Fibroblast of villous mesenchyme (primary cell): ENCODE measurements around the gene INO80D. TPM values are rescaled to one million over a fixed set of nuclear protein-coding genes. Genes with fewer than 3 reads are reported as not detected.
"Not testable (repeated sequence)": the region's sequence is repeated elsewhere in the genome, so short reads cannot be mapped to it uniquely, and the experiment has no call there.

Experiments used
- DNase-seq: peaks from one replicate; pipeline ENCODE4 v3.0.0-alpha.2; 2010; ENCODE audit warnings: low read depth
- H3K4me3 ChIP-seq: 2 replicates; pipeline ENCODE4 v1.5.1; 2011; ENCODE audit warnings: low read depth, mild to moderate bottlenecking, low read length
- CTCF ChIP-seq: IDR thresholded peaks from 2 replicates; pipeline ENCODE4 v1.5.1; 2012; ENCODE audit warnings: low read depth, mild to moderate bottlenecking, low read length; ENCODE audit not compliant: insufficient read depth
- total RNA-seq: library from RNA; depleted of rRNA; stranded (reverse); fragments of >200 nt; gene quantifications from 2 replicates; pipeline ENCODE4 v1.2.3, GENCODE V29; 2012

The INO80D gene
- total RNA-seq, 1 donor: 10.4 TPM

GRCh38 chr2:206031162-206031784, 54.7 kb downstream of the INO80D start:
- DNase-seq: no peak
- H3K4me3 ChIP-seq: no peak overlapping the region
- TF ChIP-seq CTCF: no peak

- H3K4me3 ChIP-seq: no peak overlapping the region
- DNase-seq: no peak
- no peak for TF ChIP-seq CTCF
Observed at GRCh38 chr2:206028101-206028500, 57.9 kb downstream of the INO80D start.

- no peak for DNase-seq
- TF ChIP-seq CTCF: no peak
- no peak overlapping the region for H3K4me3 ChIP-seq
Observed at GRCh38 chr2:206023183-206023582, 62.8 kb downstream of the INO80D start.

- no peak overlapping the region for H3K4me3 ChIP-seq
- no peak for TF ChIP-seq CTCF
- DNase-seq: no peak
Observed at GRCh38 chr2:206020171-206020570, 65.8 kb downstream of the INO80D start.

GRCh38 chr2:206015746-206016145, 70.2 kb downstream of the INO80D start:
- H3K4me3 ChIP-seq, DNase-seq: not testable (repeated sequence)

- no peak for TF ChIP-seq CTCF
- no peak overlapping the region for H3K4me3 ChIP-seq
- DNase-seq: no peak
Observed at GRCh38 chr2:206011795-206012194, 74.2 kb downstream of the INO80D start.

GRCh38 chr2:206011018-206011614, 74.9 kb downstream of the INO80D start:
- H3K4me3 ChIP-seq: no peak overlapping the region
- TF ChIP-seq CTCF: no peak
- no peak for DNase-seq
